HG03175 (cell line): Measurements from ENCODE around the gene HDAC5.
"Not testable (repeated sequence)": the region's sequence is repeated elsewhere in the genome, so short reads cannot be mapped to it uniquely, and the experiment has no call there.

Source experiments
- ATAC-seq: cut with Tn5 transposase; IDR thresholded peaks from one replicate; pipeline ENCODE4 v1.9.1; 2021; ENCODE audit warnings: mild to moderate bottlenecking, moderate library complexity; ENCODE audit not compliant: unreplicated experiment

Gene HDAC5

DNA sequence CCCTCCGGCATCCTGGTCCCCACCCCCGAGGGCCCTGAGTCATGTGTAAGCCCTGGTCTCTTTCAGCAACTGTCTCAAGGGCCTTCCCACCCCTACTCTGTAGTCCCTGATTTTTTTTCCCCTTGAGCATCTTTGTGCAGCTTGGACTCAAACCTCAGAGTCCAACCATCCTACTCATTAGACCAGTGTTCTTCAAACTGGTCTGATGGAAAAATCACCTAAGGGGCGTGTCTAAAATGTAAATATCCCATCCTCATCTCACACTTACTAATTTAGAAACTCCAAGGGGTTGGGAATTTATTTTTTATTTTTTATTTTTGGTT lies 52.3 kb downstream of the HDAC5 start:
- no peak for ATAC-seq

GRCh38 chr17:44070455-44071197 lies 52.8 kb downstream of the HDAC5 start, which contains the start of gene G6PC3:
G6PC3 (plus strand) TSS chr17:44070735; CDS start chr17:44070966, 231 bp downstream.
- ATAC-seq, result peak; percentile 76

- no peak for ATAC-seq
Measured at GRCh38 chr17:44069974-44070454, 53.4 kb downstream of the HDAC5 start.

- ATAC-seq, result no peak
Measured at GRCh38 chr17:44067545-44067940, 55.9 kb downstream of the HDAC5 start.

- ATAC-seq, result peak; percentile 62
Measured at GRCh38 chr17:44066204-44066930, 57.1 kb downstream of the HDAC5 start, which contains the start of gene LSM12. LSM12 (minus strand) TSS chr17:44066671; CDS start chr17:44066587, 84 bp downstream.

DNA sequence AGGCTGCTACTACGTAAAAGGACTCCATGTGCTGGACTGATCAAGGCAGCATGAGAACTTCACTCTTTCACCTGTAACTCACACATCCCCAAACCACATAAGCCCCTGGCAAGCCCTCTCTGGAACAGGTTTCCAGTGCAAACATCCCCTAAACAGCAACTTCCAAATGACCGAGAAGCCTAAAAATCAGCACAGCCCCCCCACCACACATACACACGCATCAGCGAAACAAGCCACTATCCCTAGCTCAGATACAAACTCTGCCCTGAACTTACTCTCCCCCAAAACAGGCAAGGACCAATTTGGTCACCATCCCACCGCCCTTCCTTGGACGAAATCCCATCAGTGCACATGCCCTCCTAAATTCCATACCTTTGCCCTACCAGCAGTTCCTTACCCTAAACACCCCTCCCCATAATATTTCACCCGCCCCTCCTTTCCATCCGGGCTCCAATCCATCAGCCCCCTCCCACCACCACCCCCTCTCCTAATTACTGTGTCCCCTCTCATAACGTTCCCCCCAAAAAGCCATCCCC lies 57.7 kb downstream of the HDAC5 start:
- ATAC-seq, result no peak

DNA sequence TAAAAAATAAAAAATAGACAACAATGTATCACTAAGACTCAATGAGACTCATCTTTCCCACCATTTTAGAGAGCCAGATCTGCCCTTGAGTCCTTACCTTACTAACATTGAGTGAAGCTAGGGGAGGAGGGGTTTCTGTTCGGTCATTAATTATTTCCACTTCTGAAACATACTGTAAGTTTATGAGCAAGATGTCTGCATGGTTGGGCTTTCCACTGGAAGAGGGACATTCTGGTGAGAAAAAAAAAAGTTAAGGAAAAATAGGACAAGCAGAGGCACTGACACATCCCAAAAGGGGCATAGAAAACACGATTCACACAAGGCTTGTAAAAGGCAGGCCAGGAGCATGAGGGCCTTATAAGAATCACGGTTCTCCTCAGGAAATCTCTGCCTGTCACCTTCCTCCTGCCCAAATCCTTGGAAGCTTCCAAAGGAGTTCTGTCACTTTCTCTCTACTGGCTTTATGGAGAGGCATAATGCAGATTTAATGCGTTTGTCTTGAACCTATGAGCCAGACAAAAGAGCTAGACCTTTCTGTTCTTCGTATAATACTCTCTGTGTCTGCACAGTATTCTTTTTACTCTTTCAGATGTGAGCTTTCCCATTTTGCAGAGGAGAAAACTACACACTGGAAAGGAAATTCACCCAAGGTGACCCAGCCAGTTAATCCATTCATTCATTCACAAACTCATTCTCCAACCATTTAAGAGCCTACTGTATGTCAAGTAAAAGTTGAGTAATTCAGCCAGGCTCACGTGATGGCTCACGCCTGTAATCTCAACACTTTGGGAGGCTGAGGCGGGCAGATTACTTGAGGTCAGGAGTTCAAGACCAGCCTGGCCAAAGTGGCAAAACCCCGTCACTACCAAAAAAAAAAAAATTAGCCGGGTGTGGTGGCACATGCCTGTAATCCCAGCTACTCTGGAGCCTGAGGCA lies 59.5 kb downstream of the HDAC5 start:
- no peak for ATAC-seq

DNA sequence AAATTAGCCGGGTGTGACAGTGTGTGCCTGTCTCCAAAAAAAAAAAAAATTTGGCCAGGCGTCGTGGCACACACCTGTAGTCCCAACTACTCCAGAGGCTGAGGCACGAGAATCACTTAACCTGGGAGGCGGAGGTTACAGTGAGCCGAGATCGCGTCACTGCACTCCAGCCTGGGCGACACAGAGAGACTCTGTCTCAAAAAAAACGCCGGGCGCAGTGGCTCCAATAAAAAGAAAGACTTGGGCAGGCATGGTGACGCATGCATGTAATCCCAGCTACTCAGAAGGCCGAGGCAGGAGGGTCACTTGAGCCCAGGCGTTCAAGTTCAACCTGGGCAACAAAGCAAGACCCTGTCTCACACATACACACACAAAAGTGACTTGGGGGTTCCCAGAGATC lies 60.6 kb downstream of the HDAC5 start:
- no peak for ATAC-seq

- ATAC-seq, result no peak
Measured at GRCh38 chr17:44061446-44061845, 62.0 kb downstream of the HDAC5 start.

DNA sequence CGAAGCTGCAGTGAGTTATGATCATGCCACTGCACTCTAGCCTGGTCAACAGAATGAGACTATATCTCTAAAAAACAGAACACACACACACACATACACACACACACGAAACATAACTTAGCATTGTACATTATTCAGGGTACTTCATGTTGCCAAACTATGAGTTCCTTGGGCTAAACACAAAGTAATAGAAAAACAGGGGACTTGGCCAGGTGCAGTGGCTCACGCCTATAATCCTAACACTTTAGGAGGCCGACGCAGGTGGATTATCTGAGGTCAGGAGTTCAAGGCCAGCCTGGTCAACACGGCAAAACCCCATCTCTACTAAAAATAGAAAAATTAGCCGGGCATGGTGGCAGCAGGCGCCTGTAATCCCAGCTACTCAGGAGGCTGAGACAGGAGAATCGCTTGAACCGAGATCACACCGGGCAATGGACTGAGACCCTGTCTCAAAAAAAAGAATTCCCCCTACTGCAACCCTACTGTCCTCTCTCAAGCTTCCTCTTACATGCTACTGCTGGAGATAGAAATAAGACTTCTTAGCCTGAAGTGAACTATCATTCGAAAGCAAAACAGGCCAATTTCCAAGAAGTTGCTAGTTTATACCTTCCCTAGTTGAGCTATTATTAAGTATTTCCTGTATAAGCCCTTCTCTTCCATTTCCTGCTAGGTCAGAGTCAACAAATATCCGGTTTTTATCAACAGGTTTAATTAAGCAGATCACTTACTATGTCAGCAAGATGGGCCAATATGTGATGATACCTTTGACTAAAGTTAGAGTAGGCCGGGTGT lies 64.1 kb downstream of the HDAC5 start:
- ATAC-seq, result no peak

- ATAC-seq, result no peak
Measured at GRCh38 chr17:44053125-44053872, 70.1 kb downstream of the HDAC5 start.

DNA sequence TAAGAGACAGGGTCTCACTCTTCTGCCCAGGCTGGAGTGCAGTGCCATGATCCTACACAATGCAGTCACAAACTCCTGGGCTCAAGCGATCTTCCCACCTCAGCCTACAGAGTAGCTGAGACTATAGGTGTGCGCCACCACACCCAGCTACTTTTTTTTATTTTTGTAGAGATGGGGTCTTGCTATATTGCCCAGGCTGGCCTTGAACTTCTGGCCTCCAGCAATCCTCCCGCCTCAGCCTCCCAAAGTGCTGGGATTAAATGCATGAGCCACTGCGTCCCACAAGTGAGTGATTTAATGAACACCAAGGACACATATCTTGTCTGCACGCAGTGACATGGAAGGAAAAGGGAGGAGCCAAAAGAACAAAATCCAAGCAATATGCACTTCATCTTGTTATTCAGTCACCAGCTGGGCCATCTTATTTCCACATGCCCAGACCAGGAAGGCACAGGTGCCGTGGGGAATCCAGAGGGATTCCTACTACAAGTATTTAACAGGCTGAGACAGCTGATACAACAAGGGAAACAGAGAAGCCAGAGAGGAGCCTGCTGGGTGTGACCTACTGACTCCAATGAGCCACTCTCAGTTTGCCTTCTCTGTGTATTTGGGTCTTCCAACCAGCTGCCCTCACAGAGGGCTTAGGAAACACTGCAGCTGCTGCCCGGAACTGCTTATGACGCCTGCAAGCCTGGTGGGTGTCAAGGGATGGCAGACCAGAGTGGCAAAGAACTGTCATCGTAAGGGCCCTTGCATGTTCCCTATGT lies 74.0 kb downstream of the HDAC5 start:
- ATAC-seq, result no peak

DNA sequence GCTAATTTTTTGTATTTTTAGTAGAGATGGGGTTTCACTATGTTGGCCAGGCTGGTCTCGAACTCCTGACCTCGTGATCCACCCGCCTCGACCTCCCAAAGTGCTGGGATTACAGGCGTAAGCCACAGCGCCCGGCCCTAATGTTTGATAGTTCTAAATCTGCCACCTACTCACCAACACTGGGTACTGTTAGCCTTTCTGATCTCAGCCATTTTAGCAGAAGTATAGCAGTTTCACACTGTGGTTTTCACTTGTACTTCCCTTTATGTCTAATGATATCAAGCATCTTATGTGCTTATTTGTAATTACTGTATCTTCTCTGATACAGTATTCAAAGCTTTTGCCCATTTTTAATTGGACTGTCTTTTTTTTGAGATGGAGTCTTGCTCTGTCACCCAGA lies 76.5 kb downstream of the HDAC5 start:
- not testable (repeated sequence) for ATAC-seq

DNA sequence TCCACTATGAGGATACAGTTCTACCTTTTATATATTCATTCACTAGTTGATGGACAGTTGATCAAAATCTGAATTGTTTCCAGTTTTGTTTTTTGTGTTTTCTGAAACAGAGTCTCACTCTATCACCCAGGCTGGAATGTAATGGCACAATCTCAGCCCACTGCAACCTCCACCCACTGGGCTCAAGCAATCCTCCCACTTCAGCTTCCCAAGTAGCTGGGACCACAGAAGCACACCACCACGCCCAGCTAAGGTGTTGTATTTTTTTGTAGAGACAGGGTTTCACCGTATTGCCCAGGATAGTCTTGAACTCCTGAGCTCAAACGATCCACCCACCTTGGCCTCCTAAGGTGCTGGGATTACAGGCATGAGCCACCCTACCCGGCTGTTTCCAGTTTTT lies 78.0 kb downstream of the HDAC5 start:
- no peak for ATAC-seq

DNA sequence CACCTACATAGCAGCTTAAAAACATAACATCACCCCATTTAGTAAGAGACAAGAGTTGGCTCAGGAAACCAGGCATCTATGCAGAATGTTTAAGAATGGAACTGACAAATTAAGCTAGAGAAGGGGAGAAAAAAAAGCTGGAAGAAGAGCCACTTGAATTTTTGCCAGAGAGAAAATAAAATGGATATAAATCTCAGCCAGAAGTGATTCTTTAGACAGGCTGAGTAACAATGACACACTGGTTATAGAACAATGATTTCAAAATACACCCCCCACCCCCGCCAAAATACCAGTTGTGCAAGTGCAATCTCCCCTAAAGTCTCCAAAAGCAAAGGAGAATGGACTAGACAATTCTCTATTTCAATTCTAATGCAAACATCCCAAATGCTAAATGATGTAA lies 79.4 kb downstream of the HDAC5 start:
- ATAC-seq, result no peak

DNA sequence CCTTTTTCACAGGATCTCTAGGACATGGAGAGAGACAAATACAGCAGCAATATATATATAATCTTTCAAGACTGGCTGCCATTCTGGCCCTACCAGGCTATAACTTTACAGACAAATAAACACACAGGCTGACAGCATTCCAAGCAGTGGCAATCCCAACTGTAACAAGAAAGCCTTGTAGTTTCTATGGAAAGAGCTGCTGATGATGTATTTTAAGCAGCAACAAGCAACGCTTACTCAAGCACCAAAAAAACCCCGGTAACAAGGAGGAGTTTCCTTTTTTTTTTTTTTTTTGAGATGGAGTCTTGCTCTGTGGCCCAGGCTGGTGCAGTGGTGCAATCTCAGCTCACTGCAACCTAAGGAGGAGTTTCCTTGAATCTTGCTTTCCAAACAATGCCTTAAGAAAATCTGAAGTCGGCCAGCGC lies 80.2 kb downstream of the HDAC5 start:
- no peak for ATAC-seq

DNA sequence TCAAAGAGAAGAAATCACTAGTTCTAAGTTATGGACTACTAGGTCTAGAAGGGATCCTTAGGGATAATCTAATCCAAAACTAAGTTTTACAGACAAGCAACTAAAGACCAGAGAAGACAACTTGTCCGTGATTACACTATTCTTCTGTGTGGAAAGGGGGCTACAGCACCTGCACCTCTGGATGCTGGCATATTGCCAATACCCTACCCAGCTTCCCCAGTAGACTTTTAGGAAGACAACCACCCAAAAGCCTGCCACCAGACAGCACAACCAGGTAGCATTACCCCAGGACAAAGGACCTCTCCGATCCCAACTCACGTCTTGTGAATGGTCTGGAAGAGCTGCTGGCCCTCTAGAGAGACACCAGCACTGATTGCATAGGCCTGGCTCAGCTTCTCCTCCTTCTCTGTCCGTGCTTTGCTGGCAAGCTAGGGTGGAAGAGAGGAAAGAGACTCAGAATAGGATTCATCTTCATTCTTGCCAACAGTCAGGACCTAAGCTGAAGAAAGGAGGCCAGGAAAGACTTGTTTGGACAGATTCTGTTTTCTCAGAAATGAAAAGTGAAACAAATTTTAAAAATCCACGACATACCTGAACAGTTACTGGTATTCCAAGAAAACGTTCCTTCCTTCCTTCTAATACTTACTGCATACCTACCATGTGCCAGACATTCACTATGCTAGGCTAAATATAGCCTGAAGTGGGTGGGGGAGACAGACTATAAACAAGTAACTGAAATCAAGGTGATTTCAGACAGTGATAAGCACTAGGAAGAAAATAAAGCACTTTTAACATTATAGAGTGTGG lies 83.4 kb downstream of the HDAC5 start:
- no peak for ATAC-seq

GRCh38 chr17:44038604-44039011 lies 84.8 kb downstream of the HDAC5 start:
- ATAC-seq, result no peak
